ENCODE results near the gene SH2D7. TPM values are rescaled to one million over a fixed set of nuclear protein-coding genes. Genes with fewer than 3 reads are reported as not detected.

The SH2D7 gene
- total and polyA plus RNA-seq, 2 experiments from 2014 or later = 0.31 TPM; not detected in 1

- no peak for TF ChIP-seq ZNF462 (CRISPR knock-in tag; IDR thresholded peaks at IDR 0.05)
- no peak for TF ChIP-seq CTCF (conservative IDR thresholded peaks at IDR 0.05; ENCODE audit: low read depth in 2 of 2)
- TF ChIP-seq ZNF331 (CRISPR knock-in tag; IDR thresholded peaks at IDR 0.05; ENCODE audit: low read depth) = no peak
- TF ChIP-seq EZH2phosphoT487 (IDR thresholded peaks at IDR 0.05; ENCODE audit: unreplicated experiment) = no peak
- no peak for TF ChIP-seq ETS1 (IDR thresholded peaks at IDR 0.05)
- no peak for TF ChIP-seq CREB1 (CRISPR knock-in tag; IDR thresholded peaks at IDR 0.05; ENCODE audit: low read depth)
- TF ChIP-seq JUNB (IDR thresholded peaks at IDR 0.05; ENCODE audit: unreplicated experiment) = no peak
- no peak for TF ChIP-seq STAT1 (IDR thresholded peaks at IDR 0.05; ENCODE audit: unreplicated experiment)
Observed at GRCh38 chr15:78093242-78094020, 1.1 kb downstream of the SH2D7 start (continued).
